Fibroblast of the aortic adventitia (primary cell): ENCODE results near the gene EXOC6B. TPM values are rescaled to one million over a fixed set of nuclear protein-coding genes. Genes with fewer than 3 reads are reported as not detected.

ENCODE experiments used
- DNase-seq: peaks from one replicate; pipeline ENCODE4 v3.0.0-alpha.2; 2010; ENCODE audit warnings: low read depth
- H3K4me3 ChIP-seq: 2 replicates; pipeline ENCODE4 v1.5.1; 2011; ENCODE audit warnings: low read depth, mild to moderate bottlenecking, control low read depth, low read length, moderate library complexity
- CTCF ChIP-seq: IDR thresholded peaks from 2 replicates; pipeline ENCODE4 v1.5.1; 2011; ENCODE audit warnings: mild to moderate bottlenecking, low read length, control low read depth, inconsistent platforms; ENCODE audit not compliant: insufficient read depth
- total RNA-seq: library from RNA; depleted of rRNA; stranded (reverse); fragments of >200 nt; gene quantifications from 2 replicates; pipeline ENCODE4 v1.2.3, GENCODE V29; 2012; ENCODE audit warnings: low replicate concordance

EXOC6B gene
- total RNA-seq, 1 donor = 30.2 TPM

GRCh38 chr2:72843301-72843700, 17.5 kb upstream of the EXOC6B start:
- no peak overlapping the region for H3K4me3 ChIP-seq
- DNase-seq = no peak
- no peak for TF ChIP-seq CTCF

- H3K4me3 ChIP-seq = no peak overlapping the region
- no peak for DNase-seq
- no peak for TF ChIP-seq CTCF
These were observed 15.8 kb upstream of the EXOC6B start for GRCh38 chr2:72841462-72842125.

GRCh38 chr2:72840066-72840465, 14.2 kb upstream of the EXOC6B start:
- no peak overlapping the region for H3K4me3 ChIP-seq
- DNase-seq = no peak
- TF ChIP-seq CTCF = no peak

GRCh38 chr2:72837171-72837570, 11.3 kb upstream of the EXOC6B start:
- H3K4me3 ChIP-seq = no peak overlapping the region
- TF ChIP-seq CTCF = no peak
- DNase-seq = peak; percentile 31

- DNase-seq = no peak
- no peak for TF ChIP-seq CTCF
- H3K4me3 ChIP-seq = no peak overlapping the region
These were observed 9.6 kb upstream of the EXOC6B start for GRCh38 chr2:72835403-72835802.

GRCh38 chr2:72834596-72834995, 8.8 kb upstream of the EXOC6B start:
- no peak overlapping the region for H3K4me3 ChIP-seq
- TF ChIP-seq CTCF = no peak
- no peak for DNase-seq

GRCh38 chr2:72833084-72833714, 7.4 kb upstream of the EXOC6B start:
- no peak overlapping the region for H3K4me3 ChIP-seq
- DNase-seq = no peak

More at GRCh38 chr2:72833084-72833714, 7.4 kb upstream of the EXOC6B start:
- TF ChIP-seq CTCF = no peak
